ENCODE results near the gene FKBP8.
A peak's percentile ranks its signal among the peaks of the same experiment; 100 is the strongest.

Gene FKBP8

GRCh38 chr19:18520848-18521691 lies 22.3 kb downstream of the FKBP8 start:
- no peak for DNase-seq

- peak; percentile 33 to 54 for DNase-seq
Measured at GRCh38 chr19:18519962-18520847, 23.2 kb downstream of the FKBP8 start.

- no peak for DNase-seq
Measured at GRCh38 chr19:18518639-18519038, 24.7 kb downstream of the FKBP8 start.

GRCh38 chr19:18517606-18518005 lies 25.8 kb downstream of the FKBP8 start:
- no peak for DNase-seq

GRCh38 chr19:18515959-18516358 lies 27.4 kb downstream of the FKBP8 start:
- no peak for DNase-seq

- no peak for DNase-seq
Measured at GRCh38 chr19:18514800-18515682, 28.3 kb downstream of the FKBP8 start.

GRCh38 chr19:18513868-18514267 lies 29.5 kb downstream of the FKBP8 start:
- no peak for DNase-seq

- no peak for DNase-seq
Measured at GRCh38 chr19:18510216-18510615, 33.2 kb downstream of the FKBP8 start.

GRCh38 chr19:18508585-18508984 lies 34.8 kb downstream of the FKBP8 start:
- DNase-seq = no peak

GRCh38 chr19:18507727-18508440 lies 35.5 kb downstream of the FKBP8 start:
- DNase-seq = no peak

- no peak for DNase-seq
Measured at GRCh38 chr19:18507021-18507726, 36.2 kb downstream of the FKBP8 start.

- no peak for DNase-seq
Measured at GRCh38 chr19:18506101-18506930, 37.1 kb downstream of the FKBP8 start.

- no peak for DNase-seq
Measured at GRCh38 chr19:18504886-18505610, 38.3 kb downstream of the FKBP8 start.

- no peak for DNase-seq
Measured at GRCh38 chr19:18503971-18504885, 39.1 kb downstream of the FKBP8 start.

GRCh38 chr19:18503337-18503970 lies 39.9 kb downstream of the FKBP8 start:
- no peak for DNase-seq

- DNase-seq = no peak
Measured at GRCh38 chr19:18502638-18503294, 40.6 kb downstream of the FKBP8 start.

GRCh38 chr19:18502246-18502637 lies 41.1 kb downstream of the FKBP8 start:
- no peak for DNase-seq

- no peak for DNase-seq
Measured at GRCh38 chr19:18501832-18502231, 41.5 kb downstream of the FKBP8 start.

Measured in NCI-H446 (cell line).